ENCODE measurements around the gene ADCY10. TPM values are rescaled to one million over a fixed set of nuclear protein-coding genes. Genes with fewer than 3 reads are reported as not detected.

Gene ADCY10
- total RNA-seq, 2 experiments from 2014 or later = 0.15 TPM; not detected in 1

- peaks cover 35% of the 10 kb centered on the region for H3K36me3 Mint-ChIP-seq (ENCODE audit: low read depth)
- H3K4me1 Mint-ChIP-seq = peaks cover 9% of the 10 kb centered on the region
- ChIA-PET POLR2A (no interaction called here), CTCF (interaction anchor here (0.6 to 1.1 kb wide), 4 partner anchors 9 to 168 kb away, joined by 3 to 5 read pairs (median 3); no protein-coding TSS in a partner anchor)
- no peak overlapping the region for H3K27ac Mint-ChIP-seq
- H3K4me3 Mint-ChIP-seq = no peak overlapping the region
- no peaks in the 10 kb centered on the region for H3K9me3 Mint-ChIP-seq
- no peak for DNase-seq
- no peaks in the 10 kb centered on the region for H3K27me3 Mint-ChIP-seq
These were observed 146.2 kb downstream of the ADCY10 start for GRCh38 chr1:167767761-167768160.

- H3K9me3 Mint-ChIP-seq = no peaks in the 10 kb centered on the region
- H3K27ac Mint-ChIP-seq = no peak overlapping the region
- H3K4me1 Mint-ChIP-seq = peaks cover 21% of the 10 kb centered on the region
- no peak for DNase-seq
- H3K36me3 Mint-ChIP-seq (ENCODE audit: low read depth) = peaks cover 27% of the 10 kb centered on the region
- no peaks in the 10 kb centered on the region for H3K27me3 Mint-ChIP-seq
- no peak overlapping the region for H3K4me3 Mint-ChIP-seq
- ChIA-PET CTCF (interaction anchor here (0.6 kb wide), 1 partner anchor 50 kb away, joined by 4 read pairs; no protein-coding TSS in a partner anchor), POLR2A (no interaction called here)
These were observed 147.4 kb downstream of the ADCY10 start for GRCh38 chr1:167766538-167766937.

GRCh38 chr1:167765496-167765895, 148.4 kb downstream of the ADCY10 start:
- no peaks in the 10 kb centered on the region for H3K9me3 Mint-ChIP-seq
- peaks cover 22% of the 10 kb centered on the region for H3K36me3 Mint-ChIP-seq (ENCODE audit: low read depth)
- POLR2A ChIA-PET = no interaction called here
- CTCF ChIA-PET = no interaction called here
- no peak overlapping the region for H3K4me3 Mint-ChIP-seq
- H3K4me1 Mint-ChIP-seq = peaks cover 31% of the 10 kb centered on the region
- no peak for DNase-seq
- no peaks in the 10 kb centered on the region for H3K27me3 Mint-ChIP-seq
- H3K27ac Mint-ChIP-seq = no peak overlapping the region

DNA sequence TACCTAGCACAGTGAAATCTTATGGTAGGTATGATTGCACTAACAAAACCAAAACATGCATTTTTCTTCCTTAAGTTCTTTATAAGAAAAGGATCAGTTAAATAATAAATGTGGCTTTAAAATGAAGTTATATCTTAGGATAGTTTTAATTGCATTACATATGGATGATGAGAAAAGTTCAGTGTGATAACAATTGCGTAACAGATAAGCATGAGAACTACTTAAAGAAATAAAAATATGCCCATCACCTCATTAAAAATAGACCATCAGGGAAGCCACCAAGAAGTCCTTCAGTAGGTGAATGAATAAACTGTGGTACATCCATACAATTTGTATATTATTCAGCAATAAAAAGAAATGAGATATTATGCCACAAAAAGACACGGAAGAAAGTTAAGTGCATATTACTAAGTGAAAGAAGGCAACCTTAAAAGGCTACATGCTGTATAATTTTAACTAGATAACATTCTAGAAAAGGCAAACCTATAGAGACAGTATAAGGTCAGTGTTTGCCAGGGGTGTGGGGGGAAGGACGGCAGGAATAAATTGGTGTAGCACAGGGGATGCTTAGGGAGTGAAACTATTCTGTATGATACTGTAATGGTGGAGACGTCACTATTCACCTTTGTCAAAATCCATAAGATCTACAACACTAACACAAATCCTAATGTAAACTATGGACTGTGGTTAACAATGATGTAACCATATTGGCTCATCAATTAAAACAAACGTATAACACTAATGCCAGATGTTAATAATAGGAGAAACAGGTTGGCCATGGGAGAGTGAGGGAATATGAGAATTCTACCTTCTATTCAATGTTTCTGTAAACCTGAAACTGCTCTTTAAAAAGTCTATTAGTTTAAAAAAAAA, 149.2 kb downstream of the ADCY10 start:
- H3K27ac Mint-ChIP-seq = no peak overlapping the region
- peaks cover 35% of the 10 kb centered on the region for H3K4me1 Mint-ChIP-seq
- CTCF ChIA-PET = interaction anchor here (0.6 kb wide), 1 partner anchor 82 kb away, joined by 4 read pairs; no protein-coding TSS in a partner anchor
- H3K4me3 Mint-ChIP-seq = no peak overlapping the region
- no peaks in the 10 kb centered on the region for H3K27me3 Mint-ChIP-seq
- no peaks in the 10 kb centered on the region for H3K9me3 Mint-ChIP-seq
- DNase-seq = no peak
- peaks cover 21% of the 10 kb centered on the region for H3K36me3 Mint-ChIP-seq (ENCODE audit: low read depth)
- POLR2A ChIA-PET = no interaction called here

GRCh38 chr1:167763525-167764220, 150.3 kb downstream of the ADCY10 start:
- peaks cover 16% of the 10 kb centered on the region for H3K36me3 Mint-ChIP-seq (ENCODE audit: low read depth)
- DNase-seq = no peak
- CTCF ChIA-PET = interaction anchor here (0.7 to 1.7 kb wide), 2 partner anchors 20 to 103 kb away, joined by 4 to 5 read pairs; no protein-coding TSS in a partner anchor
- peaks cover 35% of the 10 kb centered on the region for H3K4me1 Mint-ChIP-seq
- H3K9me3 Mint-ChIP-seq = no peaks in the 10 kb centered on the region
- H3K27me3 Mint-ChIP-seq = no peaks in the 10 kb centered on the region
- H3K4me3 Mint-ChIP-seq = no peak overlapping the region
- POLR2A ChIA-PET = no interaction called here
- no peak overlapping the region for H3K27ac Mint-ChIP-seq

- Mint-ChIP-seq H3K4me3 (no peak overlapping the region), H3K4me1 (peaks cover 32% of the 10 kb centered on the region), H3K9me3 (no peaks in the 10 kb centered on the region), H3K27ac (peak overlapping the region; percentile 78), H3K36me3 (ENCODE audit: low read depth) (peaks cover 6% of the 10 kb centered on the region), H3K27me3 (no peaks in the 10 kb centered on the region)
- DNase-seq = peak; percentile 65
- CTCF ChIA-PET = interaction anchor here (0.5 to 2.0 kb wide), 7 partner anchors 9 to 522 kb away, joined by 3 to 7 read pairs (median 3); no protein-coding TSS in a partner anchor
- POLR2A ChIA-PET = interaction anchor here (0.5 kb wide), 1 partner anchor 9 kb away, joined by 5 read pairs; no protein-coding TSS in a partner anchor
These were observed 151.7 kb downstream of the ADCY10 start for GRCh38 chr1:167762061-167762746.

DNA sequence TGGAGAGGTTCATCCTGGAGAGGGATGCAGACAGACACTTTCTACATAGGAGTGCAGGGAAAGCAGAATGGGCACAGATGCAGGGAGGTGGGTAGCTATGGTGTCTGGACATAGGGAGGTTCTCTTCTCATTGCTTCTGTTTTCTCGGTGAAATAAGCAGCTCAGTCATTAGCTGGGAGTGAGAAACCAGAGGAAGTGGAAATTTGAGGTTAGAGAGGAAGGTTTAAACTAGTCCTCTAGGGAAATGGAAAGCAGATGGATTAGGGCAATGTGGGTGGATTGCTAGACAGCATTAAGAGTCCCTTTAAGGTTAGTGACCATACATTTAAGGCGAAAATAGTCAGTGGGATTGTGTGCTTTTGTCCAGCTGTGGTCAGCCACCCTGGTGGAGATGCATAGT, 152.5 kb downstream of the ADCY10 start:
- Mint-ChIP-seq H3K27me3 (no peaks in the 10 kb centered on the region), H3K4me1 (peaks cover 33% of the 10 kb centered on the region), H3K27ac (peak overlapping the region; percentile 78), H3K4me3 (no peak overlapping the region), H3K36me3 (ENCODE audit: low read depth) (peaks cover 4% of the 10 kb centered on the region), H3K9me3 (no peaks in the 10 kb centered on the region)
- no peak for DNase-seq
- ChIA-PET CTCF (interaction anchor here (1.2 to 2.0 kb wide), 4 partner anchors 9 to 33 kb away, joined by 3 to 7 read pairs (median 4); no protein-coding TSS in a partner anchor), POLR2A (no interaction called here)

Other genes starting within 250 kb of the ADCY10 start
- gene MPZL1, start 192.2 kb downstream of the ADCY10 start, total RNA-seq = 10 to 100 TPM; 12.5 to 14.1 TPM
- 10 to 100 TPM; 21.9 to 24.6 TPM for gene DCAF6, start 22.5 kb upstream of the ADCY10 start, total RNA-seq
- gene MPC2, start 22.9 kb upstream of the ADCY10 start, total RNA-seq = 10 to 100 TPM; 51.9 to 53.0 TPM
- gene GPR161, start 222.8 kb upstream of the ADCY10 start, total RNA-seq = under 1 TPM; 0.10 to 0.17 TPM